Natural killer cell (primary cell): ENCODE data around the gene TLL1. TPM values are rescaled to one million over a fixed set of nuclear protein-coding genes. Genes with fewer than 3 reads are reported as not detected.

Experiments
- ATAC-seq, 3 donors: fragments of 150-1000 bp in 2 of 3; fragments of 200-7000 bp in 1 of 3; cut with Tn5 transposase; 1 replicate in 1 of 3; 2 replicates in 2 of 3; pipeline ENCODE4 v1.10.0; 2021; ENCODE audit warnings: mild to moderate bottlenecking in 2 of 3, moderate library complexity in 2 of 3
- DNase-seq, 2 donors: peaks; one replicate each; pipeline versions ENCODE4 v3.0.0 to v3.0.0-alpha.2; 2013 to 2021; ENCODE audit warnings: mixed read lengths in 1 of 2
- H3K27ac ChIP-seq: one replicate; pipeline ENCODE4 v1.5.1; 2013; ENCODE audit warnings: mild to moderate bottlenecking, low read length
- H3K27me3 ChIP-seq: one replicate; pipeline ENCODE4 v1.6.1; 2013; ENCODE audit warnings: low read length; ENCODE audit not compliant: control insufficient read depth, insufficient read depth
- H3K36me3 ChIP-seq: one replicate; pipeline ENCODE4 v1.6.1; 2013; ENCODE audit warnings: low read length; ENCODE audit not compliant: control insufficient read depth, insufficient read depth
- H3K4me1 ChIP-seq: one replicate; pipeline ENCODE4 v1.6.1; 2013; ENCODE audit warnings: low read length; ENCODE audit not compliant: control insufficient read depth, insufficient read depth
- H3K4me3 ChIP-seq: one replicate; pipeline ENCODE4 v1.5.1; 2013; ENCODE audit warnings: low read length
- H3K9me3 ChIP-seq: one replicate; pipeline ENCODE4 v1.6.1; 2013; ENCODE audit warnings: low read length; ENCODE audit not compliant: control insufficient read depth, insufficient read depth
- H3K27ac Mint-ChIP-seq, 2 donors: one replicate each; pipeline ENCODE4 v1.8.0; 2022; ENCODE audit warnings: mild to moderate bottlenecking in 2 of 2, mixed read lengths in 2 of 2, moderate library complexity in 1 of 2
- H3K27me3 Mint-ChIP-seq, 2 donors: one replicate each; pipeline ENCODE4 v1.8.0; 2022; ENCODE audit warnings: low read depth in 2 of 2, mixed read lengths in 2 of 2
- H3K36me3 Mint-ChIP-seq: one replicate; pipeline ENCODE4 v1.8.0; 2022; ENCODE audit warnings: mixed read lengths
- H3K4me1 Mint-ChIP-seq, 2 donors: one replicate each; pipeline ENCODE4 v1.8.0; 2022; ENCODE audit warnings: mixed read lengths in 2 of 2
- H3K4me3 Mint-ChIP-seq: one replicate; pipeline ENCODE4 v1.8.0; 2022; ENCODE audit warnings: mild to moderate bottlenecking, moderate library complexity, mixed read lengths
- H3K9me3 Mint-ChIP-seq, 2 donors: one replicate each; pipeline ENCODE4 v1.8.0; 2022; ENCODE audit warnings: mixed read lengths in 2 of 2
- CTCF ChIP-seq: fragments of 200-600 bp; IDR thresholded peaks from one replicate; pipeline ENCODE4 v1.8.0; 2022; ENCODE audit warnings: antibody characterized with exemption
- WGBS: methylation state at CpG from one replicate; pipeline ENCODE4 v1.1.7; 2013; ENCODE audit warnings: missing lambda C conversion rate; ENCODE audit not compliant: insufficient coverage; 5-methylcytosine and 5-hydroxymethylcytosine counted together
- intact Hi-C: fragments of 100-400 bp; cut with micrococcal nuclease; formaldehyde crosslinking; loops from one replicate; pipeline ENCODE4 v1.14.2; 2022
- total RNA-seq, 4 donors: library from RNA; stranded (reverse); fragments of 120-200 nt in 1 of 4; gene quantifications; one replicate each; pipeline versions ENCODE4 v1.2.3 to v1.2.4, GENCODE V29; 2013 to 2022

Gene TLL1
- total RNA-seq, 3 donors from 2014 or later (not counting 1 experiment from before 2014, with no cell fraction given), result not detected

- no peaks in the 10 kb centered on the region for H3K4me1 ChIP-seq
- intact Hi-C loops, result no loop called here
- H3K9me3 ChIP-seq, result no peaks in the 10 kb centered on the region
- Mint-ChIP-seq H3K27me3 (no peaks in the 10 kb centered on the region), H3K27ac (no peak overlapping the region), H3K9me3 (peaks cover 0 to 3% of the 10 kb centered on the region in 2 donors), H3K4me3 (no peak overlapping the region), H3K4me1 (no peaks in the 10 kb centered on the region), H3K36me3 (no peaks in the 10 kb centered on the region)
- no peak for ATAC-seq
- no peak overlapping the region for H3K4me3 ChIP-seq
- WGBS, result 86% methylated on average over 7 of the region's 8 CpGs
- DNase-seq, result no peak
- no peak overlapping the region for H3K27ac ChIP-seq
- H3K36me3 ChIP-seq, result no peaks in the 10 kb centered on the region
- H3K27me3 ChIP-seq, result no peaks in the 10 kb centered on the region
- TF ChIP-seq CTCF, result no peak
Measured at GRCh38 chr4:166042510-166043055, 169.5 kb downstream of the TLL1 start.

DNA sequence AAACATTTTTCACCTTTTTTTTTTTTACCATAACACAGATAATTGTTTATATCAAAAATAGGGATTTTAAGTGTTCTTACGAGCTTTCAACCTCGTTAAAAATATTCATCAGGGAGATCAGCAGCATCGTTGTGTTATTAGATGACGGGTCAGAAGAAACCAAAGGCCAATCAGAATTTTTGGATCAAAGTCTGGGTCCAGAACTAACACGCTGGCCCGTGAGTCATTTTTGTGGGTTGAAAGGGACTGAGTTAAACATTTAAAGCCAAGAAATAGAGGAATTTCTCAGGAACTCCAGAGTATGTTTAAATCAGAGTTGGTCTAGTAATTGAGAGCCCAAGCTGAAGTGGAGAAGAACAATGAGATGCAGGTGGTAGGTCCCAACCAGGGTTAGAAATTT is 170.8 kb downstream of the TLL1 start:
- Histone ChIP-seq H3K36me3 (no peaks in the 10 kb centered on the region), H3K27me3 (no peaks in the 10 kb centered on the region), H3K9me3 (no peaks in the 10 kb centered on the region), H3K27ac (no peak overlapping the region), H3K4me1 (no peaks in the 10 kb centered on the region), H3K4me3 (no peak overlapping the region)
- TF ChIP-seq CTCF, result no peak
- H3K4me1 Mint-ChIP-seq, result no peaks in the 10 kb centered on the region
- no peak overlapping the region for H3K27ac Mint-ChIP-seq
- no peak for ATAC-seq
- intact Hi-C loops, result no loop called here
- WGBS, result 94% methylated on average over 6 of the region's 6 CpGs
- H3K36me3 Mint-ChIP-seq, result no peaks in the 10 kb centered on the region
- no peaks in the 10 kb centered on the region for H3K27me3 Mint-ChIP-seq
- no peak for DNase-seq
- H3K9me3 Mint-ChIP-seq, result peaks cover 0 to 2% of the 10 kb centered on the region in 2 donors
- no peak overlapping the region for H3K4me3 Mint-ChIP-seq

DNA sequence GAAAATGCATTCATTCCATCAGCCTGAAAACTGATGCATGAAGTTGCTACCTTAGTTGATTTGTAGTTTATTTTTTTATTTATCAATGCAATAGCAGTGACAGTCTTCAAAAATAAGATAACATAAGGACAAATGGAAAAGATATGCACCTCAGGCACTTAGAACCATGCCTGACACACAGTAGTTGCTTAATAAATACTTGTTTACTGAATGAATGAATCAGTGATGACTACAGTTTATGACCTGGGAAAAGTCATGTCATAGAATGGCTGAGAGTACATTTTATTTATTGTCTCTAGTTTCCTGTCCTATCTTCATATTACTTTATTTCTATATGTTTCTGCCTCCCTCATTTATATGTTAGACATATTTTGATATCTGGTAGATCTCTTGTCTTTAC is 171.8 kb downstream of the TLL1 start:
- Mint-ChIP-seq H3K4me1 (no peaks in the 10 kb centered on the region), H3K27me3 (no peaks in the 10 kb centered on the region), H3K36me3 (no peaks in the 10 kb centered on the region), H3K4me3 (no peak overlapping the region), H3K9me3 (peaks cover 0 to 2% of the 10 kb centered on the region in 2 donors), H3K27ac (no peak overlapping the region)
- no peaks in the 10 kb centered on the region for H3K36me3 ChIP-seq
- ATAC-seq (no peak), DNase-seq (no peak)
- no peak overlapping the region for H3K27ac ChIP-seq
- no peaks in the 10 kb centered on the region for H3K27me3 ChIP-seq
- intact Hi-C loops, result no loop called here
- H3K4me3 ChIP-seq, result no peak overlapping the region
- no peak for TF ChIP-seq CTCF
- H3K4me1 ChIP-seq, result no peaks in the 10 kb centered on the region
- no peaks in the 10 kb centered on the region for H3K9me3 ChIP-seq

DNA sequence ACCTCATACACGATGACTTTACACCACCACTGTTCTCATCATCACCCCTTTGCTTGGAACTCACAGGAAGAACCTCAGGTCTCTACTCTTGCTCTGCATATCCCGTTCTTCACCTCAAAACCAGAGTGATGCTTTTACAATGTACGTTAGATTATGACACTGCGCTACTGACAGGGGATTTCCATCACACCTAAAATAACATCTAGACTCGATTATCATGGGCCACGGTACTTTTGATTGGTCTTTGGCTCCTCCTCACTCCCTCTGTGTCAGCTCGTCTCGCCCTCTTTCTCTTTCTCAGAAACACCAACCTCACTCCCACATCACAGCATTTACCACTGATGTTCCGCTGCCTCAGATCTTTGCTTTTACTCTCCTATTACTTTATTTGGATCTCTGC is 172.4 kb downstream of the TLL1 start:
- H3K27me3 ChIP-seq, result no peaks in the 10 kb centered on the region
- Mint-ChIP-seq H3K36me3 (no peaks in the 10 kb centered on the region), H3K27me3 (no peaks in the 10 kb centered on the region), H3K9me3 (peaks cover 0 to 2% of the 10 kb centered on the region in 2 donors), H3K27ac (no peak overlapping the region), H3K4me3 (no peak overlapping the region), H3K4me1 (no peaks in the 10 kb centered on the region)
- peak in 1 of 2 donors; percentile 51 for DNase-seq
- no peak overlapping the region for H3K27ac ChIP-seq
- WGBS, result 74% methylated on average over 9 of the region's 9 CpGs
- peak in 1 of 3 donors; percentile 27 for ATAC-seq
- no peak overlapping the region for H3K4me3 ChIP-seq
- intact Hi-C loops, result no loop called here
- no peaks in the 10 kb centered on the region for H3K4me1 ChIP-seq
- no peak for TF ChIP-seq CTCF
- no peaks in the 10 kb centered on the region for H3K9me3 ChIP-seq
- no peaks in the 10 kb centered on the region for H3K36me3 ChIP-seq
